Embryonic facial prominence (tissue), 1 donor: ENCODE data around the gene TDG.
"Not testable (repeated sequence)": the region's sequence is repeated elsewhere in the genome, so short reads cannot be mapped to it uniquely, and the experiment has no call there.

Experiments
- DNase-seq: peaks from one replicate; pipeline ENCODE4 v3.0.0-alpha.2; 2016; ENCODE audit errors: extremely low spot score

The TDG gene

GRCh38 chr12:104022786-104023185 is 57.1 kb downstream of the TDG start:
- DNase-seq = no peak

DNA sequence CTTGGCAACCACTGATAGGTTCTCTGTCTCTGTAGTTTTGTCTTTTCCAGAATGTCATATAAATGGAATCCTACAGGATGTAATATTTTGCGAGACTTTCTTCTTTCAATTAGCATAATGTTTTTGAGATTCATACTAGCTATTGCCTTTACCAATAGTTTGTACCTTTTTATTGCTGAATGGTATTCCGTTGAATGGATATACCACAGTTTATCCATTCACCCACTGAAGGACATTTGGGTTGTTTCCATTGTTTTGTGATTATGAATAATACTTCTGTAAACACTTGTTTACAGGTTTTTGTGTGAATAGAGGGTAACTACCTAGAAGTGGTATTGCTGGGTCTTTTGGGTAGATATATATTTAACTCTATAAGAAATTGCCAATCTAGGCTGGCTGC is 58.0 kb downstream of the TDG start:
- no peak for DNase-seq

DNA sequence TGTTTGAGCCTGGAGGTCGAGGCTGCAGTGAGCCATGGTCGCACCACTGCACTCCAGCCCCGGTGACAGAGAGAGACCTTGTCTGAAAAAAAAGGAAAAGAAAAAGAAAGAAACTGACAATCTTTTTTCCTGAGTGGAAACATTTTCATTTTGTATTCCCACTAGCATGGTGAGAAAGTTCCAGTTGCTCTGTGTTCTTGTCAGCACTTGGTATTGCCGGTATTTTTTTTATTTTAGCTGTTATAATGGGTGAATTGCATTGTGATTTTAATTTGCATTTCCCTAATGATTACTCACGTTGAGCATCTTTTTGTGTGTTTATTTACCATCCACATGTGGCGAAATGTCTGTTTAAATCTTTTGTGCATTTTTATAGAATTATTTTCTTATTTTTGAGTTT is 58.7 kb downstream of the TDG start:
- DNase-seq = no peak

DNA sequence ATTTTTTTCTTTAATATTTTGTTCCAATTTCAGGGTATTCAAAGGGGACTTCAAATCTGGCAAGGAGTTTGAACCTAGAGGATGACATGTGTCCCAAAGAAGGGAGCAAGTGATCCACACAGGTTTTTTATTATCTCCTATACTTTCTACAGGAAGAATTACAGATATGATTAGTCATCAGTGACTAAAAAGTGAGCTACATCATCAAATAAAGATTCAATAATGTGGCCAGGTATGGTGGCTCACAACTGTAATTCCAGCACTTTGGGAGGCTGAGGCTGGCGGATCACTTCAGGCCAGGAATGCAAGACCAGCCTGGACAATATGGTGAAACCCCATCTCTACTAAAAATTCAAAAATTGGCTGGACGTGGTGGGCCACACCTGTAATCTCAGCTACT is 60.1 kb downstream of the TDG start:
- no peak for DNase-seq

GRCh38 chr12:104026841-104027599 is 61.3 kb downstream of the TDG start:
- no peak for DNase-seq

GRCh38 chr12:104030596-104030995 is 64.9 kb downstream of the TDG start:
- not testable (repeated sequence) for DNase-seq

DNA sequence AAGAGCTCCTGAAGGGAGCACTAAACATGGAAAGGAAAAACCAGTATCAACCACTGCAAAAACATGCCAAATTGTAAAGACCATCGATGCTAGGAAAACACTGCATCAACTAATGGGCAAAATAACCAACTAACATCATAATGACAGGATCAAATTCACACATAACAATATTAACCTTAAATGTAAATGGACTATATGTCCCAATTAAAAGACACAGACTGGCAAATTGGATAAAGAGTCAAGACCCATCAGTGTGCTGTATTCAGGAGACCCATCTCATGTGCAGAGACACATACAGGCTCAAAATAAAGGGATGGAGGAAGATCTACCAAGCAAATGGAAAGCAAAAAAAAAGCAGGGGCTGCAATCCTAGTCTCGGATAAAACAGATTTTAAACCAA is 70.5 kb downstream of the TDG start:
- DNase-seq = not testable (repeated sequence)
